GM19395 (cell line): Measurements from ENCODE around the gene FRMD3.
"Not testable (repeated sequence)": the region's sequence is repeated elsewhere in the genome, so short reads cannot be mapped to it uniquely, and the experiment has no call there.

ENCODE experiments used
- ATAC-seq: cut with Tn5 transposase; IDR thresholded peaks from one replicate; pipeline ENCODE4 v1.9.1; 2021; ENCODE audit warnings: mild to moderate bottlenecking, moderate library complexity; ENCODE audit not compliant: unreplicated experiment

Gene FRMD3

DNA sequence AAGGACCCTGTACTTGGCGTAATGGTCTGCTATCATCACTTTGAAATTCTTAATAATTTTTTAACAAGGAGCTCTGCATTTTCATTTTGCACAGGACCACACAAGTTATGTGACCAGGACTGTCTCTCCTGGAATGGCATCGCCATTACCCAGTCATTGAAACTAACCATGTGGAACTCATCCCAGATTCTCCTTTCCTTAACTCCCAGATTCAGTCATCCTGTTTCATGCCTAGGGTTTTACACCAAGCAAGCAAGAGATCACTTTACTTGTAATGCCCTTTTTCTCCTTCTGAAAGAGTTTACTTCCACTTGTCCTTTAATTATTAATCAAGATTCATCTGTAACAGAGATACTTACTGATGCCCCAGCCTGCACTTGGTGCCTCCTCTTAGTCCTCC lies 12.0 kb downstream of the FRMD3 start:
- no peak for ATAC-seq

DNA sequence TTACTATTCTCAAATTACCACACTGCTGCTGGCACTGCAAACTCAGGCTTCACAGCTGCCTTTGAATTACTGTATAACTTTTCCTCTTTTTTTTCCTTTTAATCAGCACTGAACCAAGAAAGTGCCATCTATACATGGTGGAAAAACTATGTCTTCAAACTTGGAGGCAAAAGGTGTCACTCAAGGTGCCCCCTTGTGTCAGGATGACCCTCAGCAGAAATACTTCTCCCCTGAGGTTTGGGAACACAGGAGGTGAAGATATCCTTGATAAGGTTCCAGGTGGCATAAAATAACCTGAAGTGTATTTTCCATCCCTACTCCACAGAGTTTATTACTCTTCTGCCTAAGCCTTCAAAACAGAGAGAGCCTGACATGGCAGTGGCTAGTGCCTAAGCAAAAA lies 14.5 kb downstream of the FRMD3 start:
- ATAC-seq: no peak

DNA sequence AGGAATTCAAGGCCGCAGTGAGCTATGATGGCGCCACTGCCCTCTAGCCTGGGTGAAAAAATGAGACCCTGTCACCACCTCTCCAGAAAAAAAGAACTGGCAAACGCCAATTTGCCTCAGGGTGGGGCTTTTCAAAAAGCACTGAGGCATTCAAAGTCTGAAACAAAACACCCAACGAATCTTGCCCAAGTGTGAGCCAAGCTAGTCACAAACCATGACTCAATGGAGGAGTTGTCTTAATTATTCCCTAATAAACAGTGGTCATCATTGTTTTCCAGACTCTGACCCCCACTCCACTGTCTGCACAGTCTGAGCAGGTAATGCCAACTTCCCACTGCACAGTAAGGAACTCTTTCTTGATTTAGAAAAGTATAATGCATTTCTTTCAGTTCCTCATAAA lies 16.8 kb downstream of the FRMD3 start:
- no peak for ATAC-seq

DNA sequence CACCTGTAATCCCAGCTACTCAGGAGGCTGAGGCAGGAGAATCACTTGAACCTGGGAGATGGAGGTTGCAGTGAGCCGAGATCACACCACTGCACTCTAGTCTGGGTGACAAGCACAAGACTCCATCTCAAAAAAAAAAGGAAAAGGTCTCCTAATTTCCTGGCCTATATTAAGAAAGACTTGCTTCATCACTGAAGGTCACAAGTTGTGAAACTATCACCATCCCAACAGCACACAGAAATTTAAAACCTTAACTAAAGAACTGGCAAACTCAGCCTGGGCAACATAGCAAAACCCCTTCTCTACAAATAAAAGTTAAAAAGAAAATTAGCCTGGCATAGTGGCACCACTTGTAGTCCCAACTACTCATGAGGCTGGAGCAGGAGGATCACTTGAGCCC lies 17.2 kb downstream of the FRMD3 start:
- no peak for ATAC-seq

DNA sequence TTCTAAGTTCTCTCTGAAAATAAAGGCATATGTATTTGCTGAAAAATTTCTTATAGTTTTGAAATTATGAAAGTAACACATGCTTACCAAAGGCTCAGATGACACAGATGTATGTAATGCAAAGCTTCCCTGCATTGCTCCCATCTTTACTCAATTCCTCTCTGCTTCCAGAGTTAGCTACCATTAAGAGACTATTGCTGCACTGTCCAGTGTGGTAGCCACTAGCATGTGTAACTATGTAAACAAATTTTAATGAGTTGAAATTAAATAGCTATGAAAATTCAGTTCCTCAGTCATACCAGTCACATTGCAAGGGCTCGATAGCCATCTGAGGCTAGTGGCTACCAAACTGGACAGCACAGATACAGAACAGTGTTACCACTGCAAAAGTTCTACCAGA lies 17.9 kb downstream of the FRMD3 start:
- no peak for ATAC-seq

DNA sequence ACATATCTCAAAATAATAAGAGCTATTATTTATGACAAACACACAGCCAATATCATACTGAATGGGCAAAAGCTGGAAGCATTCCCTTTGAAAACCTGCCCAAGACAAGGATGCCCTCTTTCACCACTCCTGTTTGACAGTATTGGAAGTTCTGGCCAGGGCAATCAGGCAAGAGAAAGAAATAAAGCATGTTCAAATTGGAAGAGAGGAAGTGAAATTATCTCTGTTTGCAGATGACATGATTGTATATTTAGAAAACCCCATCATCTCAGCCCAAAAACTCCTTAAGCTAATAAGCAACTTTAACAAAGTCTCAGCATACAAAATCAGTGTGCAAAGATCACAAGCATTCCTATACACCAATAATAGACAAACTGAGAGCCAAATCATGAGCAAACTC lies 20.2 kb downstream of the FRMD3 start:
- not testable (repeated sequence) for ATAC-seq

DNA sequence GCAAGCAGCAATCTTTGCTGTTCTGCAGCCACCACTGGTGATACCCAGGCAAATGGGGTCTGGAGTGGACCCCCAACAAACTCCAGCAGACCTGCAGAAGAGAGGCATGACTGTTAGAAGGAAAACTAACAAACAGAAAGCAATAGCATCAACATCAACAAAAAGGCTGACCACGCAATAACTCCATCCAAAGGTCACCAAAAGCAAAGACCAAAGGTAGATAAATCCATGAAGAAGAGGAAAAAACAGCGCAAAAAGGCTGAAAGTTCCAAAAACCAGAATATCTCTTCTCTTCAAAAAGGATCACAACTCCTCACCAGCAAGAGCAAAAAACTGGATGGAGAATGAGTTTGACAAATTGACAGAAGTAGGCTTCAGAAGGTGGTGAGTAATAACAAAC lies 23.4 kb downstream of the FRMD3 start:
- no peak for ATAC-seq

DNA sequence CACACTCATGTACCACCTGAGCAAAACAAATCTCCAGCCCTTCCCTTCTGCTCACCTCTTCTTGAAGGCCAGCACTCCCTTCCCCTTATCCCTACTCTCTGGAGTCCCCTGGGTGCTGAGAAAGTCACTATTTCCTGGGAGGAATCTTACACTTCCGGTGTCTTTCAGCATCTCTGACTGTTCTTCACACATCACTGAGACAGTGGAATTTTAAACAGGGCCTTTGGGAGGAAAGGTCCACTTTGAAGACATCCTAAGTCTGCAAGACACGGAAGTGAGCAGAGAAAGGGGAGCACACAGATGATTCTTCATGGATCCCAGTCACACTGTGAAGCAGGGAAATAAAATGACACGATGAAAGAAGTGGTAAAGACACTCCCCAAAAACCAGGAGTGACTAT lies 25.6 kb downstream of the FRMD3 start:
- no peak for ATAC-seq

DNA sequence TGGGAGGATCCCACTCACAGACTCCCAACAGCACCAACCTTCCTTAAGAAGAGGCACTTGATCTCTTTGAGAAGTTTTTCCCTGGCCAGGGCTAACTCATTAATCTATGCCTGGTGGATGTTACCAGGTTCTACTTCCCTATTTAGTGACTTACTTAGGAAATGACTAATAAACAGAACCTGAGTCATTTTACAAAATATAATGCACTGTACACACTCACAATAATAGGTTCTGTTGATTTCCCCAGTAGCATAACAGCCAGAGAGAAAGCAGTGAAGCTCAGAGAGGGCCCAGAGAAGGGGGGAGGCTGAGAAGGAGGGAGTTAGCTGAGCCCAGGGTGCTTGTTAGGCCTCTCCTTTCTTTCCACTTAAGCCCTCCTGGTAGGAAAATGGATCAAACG lies 27.1 kb downstream of the FRMD3 start:
- ATAC-seq: peak; percentile 95

DNA sequence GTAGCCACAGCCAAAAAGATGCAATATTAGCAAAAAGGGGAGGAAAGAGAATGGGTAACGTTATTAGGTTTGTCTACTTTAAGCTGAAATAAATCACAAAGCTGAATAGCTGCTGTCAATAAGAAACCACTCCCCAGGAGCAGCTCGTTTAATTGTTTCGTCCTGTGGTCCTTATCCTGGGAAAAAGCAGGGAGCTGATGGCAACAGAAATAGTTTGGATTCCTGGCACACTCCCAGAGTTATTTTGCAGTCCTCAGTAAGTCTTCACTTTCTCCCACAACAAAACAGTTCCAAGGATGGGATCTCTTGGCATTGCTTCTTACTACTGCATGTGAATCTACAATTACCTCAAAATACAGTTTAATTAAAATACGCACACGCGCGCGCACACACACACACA lies 28.8 kb downstream of the FRMD3 start:
- ATAC-seq: no peak

DNA sequence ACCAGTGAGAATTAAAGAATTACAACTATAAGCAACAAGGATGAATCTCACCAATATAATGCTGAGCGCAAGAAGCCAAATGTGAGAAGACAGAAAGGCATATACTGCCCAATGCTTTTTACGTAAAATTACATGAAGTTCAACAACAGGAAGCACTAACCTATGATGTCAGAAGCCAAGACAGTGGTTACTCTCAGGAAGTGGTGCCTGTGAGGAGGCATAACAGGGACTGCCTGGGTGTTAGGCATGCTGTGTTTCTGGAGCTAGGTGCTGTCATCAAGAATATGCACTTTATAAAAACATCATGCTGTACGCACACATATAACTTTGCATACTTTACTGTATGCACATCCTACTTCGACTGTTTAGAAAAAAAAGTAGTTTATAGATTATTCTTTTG lies 30.1 kb downstream of the FRMD3 start:
- no peak for ATAC-seq

DNA sequence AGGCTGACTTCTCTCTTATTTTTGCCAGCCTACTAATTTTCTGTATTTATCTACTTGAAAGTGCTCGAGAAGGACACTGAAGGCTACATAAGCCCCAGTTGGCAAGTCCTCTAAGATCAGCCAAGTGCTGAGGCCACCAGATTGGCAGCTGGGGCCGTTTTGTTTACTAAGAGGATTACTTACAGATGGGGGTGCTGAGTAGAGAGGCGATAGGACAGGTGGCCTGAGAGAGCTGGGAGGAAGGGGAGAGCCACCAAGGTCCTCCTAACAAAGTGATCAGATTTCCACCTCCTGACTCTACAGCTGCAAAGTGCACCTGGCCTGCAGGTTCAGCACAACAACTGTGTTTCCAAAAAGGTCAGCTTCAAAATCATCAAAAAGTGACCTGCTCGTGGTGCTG lies 32.9 kb downstream of the FRMD3 start:
- ATAC-seq: no peak

DNA sequence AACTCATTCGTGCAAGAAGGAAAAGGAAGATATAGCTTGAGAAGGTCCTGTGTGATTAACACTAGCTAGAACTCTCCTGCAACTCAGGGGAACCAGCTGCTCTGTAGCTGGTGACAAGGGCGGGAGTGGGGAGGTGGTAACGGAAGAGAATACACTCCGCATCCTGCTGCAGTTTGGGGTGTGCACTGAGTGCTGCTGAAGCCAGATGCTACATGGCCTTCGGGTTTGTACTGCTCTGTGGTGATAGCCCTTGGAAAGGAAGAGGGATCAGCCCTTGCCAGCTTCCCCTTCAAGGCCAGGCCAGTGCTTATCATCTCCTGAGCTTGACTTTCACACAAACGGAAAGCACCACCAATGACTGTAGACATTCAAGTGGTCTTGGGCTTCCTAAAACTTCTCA lies 34.3 kb downstream of the FRMD3 start:
- ATAC-seq: no peak

DNA sequence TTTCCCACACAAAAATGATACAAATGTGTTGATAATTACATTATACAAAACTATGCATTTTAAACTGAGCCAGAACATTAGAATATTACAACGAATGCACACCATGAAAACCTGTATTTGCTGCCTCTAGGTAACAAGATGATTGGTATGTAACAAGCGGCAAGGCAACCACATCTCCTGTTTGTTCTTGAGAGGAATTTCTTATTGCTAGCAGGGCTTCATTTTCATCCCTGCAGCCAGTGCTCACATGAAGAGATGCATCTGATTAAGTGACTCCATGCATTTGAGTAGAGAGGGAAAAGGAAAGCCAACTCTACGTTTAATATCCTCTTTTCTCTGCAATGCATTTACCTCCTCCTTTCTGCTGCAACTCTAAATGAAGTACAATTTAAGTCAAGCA lies 36.6 kb downstream of the FRMD3 start:
- no peak for ATAC-seq

DNA sequence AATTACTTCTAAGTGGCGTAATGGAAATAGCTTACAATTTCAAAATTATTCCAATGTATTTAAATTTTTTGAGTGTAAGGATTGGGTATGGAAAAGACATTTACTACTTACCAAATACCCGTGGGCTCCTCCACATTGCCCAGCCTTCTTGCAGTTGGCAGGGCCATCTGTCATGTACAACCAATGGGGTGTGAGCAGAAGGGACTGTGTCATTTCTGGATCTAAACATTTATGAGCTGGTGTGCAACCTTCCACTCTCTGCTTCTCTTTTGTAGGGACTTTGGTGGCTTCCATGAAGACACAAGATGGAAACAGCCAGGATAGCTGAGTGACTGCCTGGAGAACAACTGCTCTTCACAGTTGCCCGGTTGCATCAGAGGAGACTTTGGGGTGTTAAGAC lies 40.8 kb downstream of the FRMD3 start:
- no peak for ATAC-seq

DNA sequence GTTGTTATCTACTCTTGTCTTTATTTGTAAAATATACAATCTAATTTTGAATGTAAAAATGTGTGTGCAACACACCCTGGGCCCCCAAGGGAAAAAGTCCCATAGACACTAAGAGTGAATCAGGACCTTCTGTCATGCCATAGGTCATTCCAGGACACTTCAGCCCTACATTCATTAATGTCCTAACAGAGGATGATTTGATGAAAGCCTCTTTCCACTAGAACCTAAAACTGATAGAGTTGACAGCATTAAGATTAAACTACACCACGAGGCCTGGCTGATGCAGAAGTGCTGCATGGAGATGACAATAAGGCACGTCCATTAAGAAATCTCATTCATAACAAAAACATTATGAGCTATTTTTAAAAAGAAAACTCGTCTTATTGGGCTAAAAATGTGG lies 46.2 kb downstream of the FRMD3 start:
- ATAC-seq: no peak

DNA sequence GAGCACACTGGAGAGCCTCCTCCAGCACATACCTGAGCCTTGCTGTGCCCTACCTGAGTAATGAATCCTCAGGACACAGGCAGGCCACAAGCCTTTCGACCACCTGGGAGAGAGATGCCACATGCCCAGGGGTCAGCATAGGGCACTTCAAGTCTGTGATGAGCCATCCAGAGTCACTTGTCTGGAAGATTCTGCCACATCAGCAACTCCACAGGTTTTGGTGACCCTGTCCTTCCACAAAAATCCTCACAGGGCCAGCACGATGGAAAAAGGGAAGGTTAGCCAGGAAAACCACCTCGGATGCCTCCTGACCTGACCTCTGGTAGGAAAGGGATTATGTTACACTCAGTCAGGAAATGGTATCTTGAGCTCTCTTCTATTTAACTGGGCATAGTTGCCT lies 46.8 kb downstream of the FRMD3 start:
- no peak for ATAC-seq

DNA sequence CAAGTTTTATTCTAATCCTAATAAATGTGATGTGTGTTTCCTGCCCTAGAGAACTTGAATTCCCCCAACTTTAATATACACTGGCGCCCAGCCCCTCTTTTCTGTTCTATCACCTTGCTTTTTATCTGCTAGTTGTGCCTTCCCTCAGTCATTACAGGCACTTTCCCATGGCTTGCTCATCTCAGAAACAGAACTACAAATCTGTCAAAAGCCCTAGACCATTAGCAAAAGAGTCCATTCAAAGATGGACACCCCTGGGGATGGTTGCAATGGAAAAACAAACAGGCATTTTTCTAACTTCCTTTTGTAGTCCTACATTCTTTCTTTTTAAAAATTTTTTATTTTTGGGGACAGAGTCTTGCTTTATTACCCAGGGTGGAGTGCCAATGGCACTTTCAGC lies 48.2 kb downstream of the FRMD3 start:
- no peak for ATAC-seq

DNA sequence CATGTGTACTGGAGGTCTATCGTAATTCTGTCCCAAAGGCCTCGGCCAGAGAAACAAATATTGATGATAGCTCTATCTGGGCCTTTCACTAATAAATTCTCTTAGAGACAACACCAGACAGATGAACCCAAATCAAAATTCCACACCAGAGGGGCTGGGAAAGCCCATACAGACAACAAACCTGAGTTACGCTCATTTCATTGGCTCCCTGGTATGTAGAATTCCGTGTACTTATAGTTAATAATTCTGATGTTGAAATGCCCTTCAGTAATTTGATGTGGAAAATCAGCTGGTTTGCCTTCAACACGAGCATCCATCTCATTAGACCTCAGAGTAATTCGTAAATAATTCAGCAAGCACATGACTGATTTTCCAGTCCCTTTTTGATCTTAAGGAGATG lies 53.2 kb downstream of the FRMD3 start:
- no peak for ATAC-seq

DNA sequence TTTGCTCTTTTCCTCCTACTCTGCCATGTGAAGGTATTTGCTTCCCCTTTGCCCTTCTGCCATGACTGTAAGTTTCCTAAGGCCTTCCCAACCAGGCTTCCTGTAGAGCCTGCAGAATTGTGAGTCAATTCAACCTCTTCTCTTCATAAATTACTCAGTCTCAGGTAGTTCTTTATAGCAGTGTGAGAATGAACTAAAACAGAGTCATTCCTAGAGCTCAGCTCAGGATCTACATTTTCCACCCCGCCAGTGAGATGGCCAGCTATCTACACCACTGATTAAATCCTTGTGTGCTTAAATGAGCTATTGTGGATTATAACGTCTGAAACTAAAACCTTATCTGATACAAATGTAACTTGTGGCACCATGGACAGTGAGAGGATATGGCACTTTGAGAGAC lies 55.0 kb downstream of the FRMD3 start:
- no peak for ATAC-seq

DNA sequence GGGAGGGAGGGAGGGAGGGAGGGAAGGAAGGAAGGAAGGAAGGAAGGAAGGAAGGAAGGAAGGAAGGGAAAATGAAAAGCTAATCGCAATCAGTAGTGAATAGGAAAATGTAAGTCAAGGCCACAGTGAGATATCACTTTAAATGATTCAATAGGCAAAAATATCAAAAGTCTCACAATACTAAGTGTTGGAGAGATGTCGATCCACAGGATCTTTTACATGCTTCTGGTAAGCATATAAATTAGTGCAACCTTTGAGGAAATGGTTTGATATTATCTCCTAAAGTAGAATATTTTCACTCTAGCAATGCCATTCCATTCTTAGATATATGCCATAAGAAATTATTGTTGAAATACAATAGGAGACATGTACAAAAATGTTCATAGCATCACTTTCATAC lies 58.4 kb downstream of the FRMD3 start:
- no peak for ATAC-seq

DNA sequence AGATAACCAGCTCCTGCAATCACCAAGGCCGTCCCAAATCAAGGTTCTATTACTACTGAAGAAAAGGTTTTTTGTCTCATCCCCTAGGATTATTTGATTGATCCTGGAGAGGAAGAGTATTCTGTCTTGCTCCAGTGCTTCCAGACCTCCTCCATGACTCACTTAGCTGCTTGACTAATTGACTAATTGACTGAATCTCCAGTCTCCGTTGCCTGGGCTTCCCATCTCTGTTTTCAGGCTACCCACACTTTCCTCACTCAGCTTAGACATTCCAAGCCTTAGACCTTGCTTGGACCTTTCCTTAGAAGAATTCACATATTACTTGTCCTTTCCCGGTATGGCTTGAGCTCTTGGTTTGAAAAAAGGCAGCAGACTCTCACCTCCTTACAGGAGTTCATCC lies 60.6 kb downstream of the FRMD3 start:
- no peak for ATAC-seq

DNA sequence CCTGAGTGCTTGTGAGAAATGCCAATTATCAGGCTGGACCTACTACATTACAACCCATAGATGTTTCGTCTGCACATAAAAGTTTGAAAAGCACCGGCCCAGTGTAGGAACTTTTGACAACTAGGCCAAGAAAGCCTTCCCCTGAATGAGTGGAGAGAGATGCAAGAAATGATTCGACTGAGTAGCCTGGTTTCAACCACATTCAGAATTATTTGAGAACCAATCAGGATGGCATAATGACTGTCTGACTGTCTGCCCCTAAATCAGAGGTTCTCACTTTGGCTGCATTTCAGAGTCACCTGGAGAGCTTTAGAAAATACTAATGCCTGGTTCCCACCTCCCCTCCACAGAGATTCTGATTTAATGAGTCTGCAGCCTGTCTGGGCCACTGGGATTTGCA lies 61.1 kb downstream of the FRMD3 start:
- ATAC-seq: no peak

DNA sequence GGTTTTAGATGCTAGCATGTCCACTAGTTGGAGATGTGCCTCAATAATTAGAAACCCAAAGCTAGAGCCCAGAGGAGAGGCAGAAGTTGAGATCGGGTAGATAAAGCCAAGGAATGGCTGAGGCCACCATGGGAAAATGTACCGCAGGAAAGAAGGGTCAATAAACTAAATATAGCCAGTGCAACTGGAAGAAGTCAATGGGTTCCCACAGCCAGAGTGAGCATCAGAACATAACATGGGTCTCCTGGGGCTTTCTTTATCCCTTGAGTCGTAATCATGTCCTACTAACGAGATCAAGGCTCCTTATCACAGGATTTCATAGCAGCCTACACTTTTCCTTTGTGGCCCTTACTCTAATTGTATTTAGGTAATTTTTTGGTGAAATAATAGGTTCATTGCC lies 61.7 kb downstream of the FRMD3 start:
- ATAC-seq: no peak
